HS-27A (cell line): Measurements from ENCODE around the gene RFPL1.
"Not testable (repeated sequence)": the region's sequence is repeated elsewhere in the genome, so short reads cannot be mapped to it uniquely, and the experiment has no call there.

Experiments
- DNase-seq: peaks from one replicate; pipeline ENCODE4 v3.0.0-alpha.2; 2012; ENCODE audit warnings: low read depth, missing footprints

The RFPL1 gene

DNA sequence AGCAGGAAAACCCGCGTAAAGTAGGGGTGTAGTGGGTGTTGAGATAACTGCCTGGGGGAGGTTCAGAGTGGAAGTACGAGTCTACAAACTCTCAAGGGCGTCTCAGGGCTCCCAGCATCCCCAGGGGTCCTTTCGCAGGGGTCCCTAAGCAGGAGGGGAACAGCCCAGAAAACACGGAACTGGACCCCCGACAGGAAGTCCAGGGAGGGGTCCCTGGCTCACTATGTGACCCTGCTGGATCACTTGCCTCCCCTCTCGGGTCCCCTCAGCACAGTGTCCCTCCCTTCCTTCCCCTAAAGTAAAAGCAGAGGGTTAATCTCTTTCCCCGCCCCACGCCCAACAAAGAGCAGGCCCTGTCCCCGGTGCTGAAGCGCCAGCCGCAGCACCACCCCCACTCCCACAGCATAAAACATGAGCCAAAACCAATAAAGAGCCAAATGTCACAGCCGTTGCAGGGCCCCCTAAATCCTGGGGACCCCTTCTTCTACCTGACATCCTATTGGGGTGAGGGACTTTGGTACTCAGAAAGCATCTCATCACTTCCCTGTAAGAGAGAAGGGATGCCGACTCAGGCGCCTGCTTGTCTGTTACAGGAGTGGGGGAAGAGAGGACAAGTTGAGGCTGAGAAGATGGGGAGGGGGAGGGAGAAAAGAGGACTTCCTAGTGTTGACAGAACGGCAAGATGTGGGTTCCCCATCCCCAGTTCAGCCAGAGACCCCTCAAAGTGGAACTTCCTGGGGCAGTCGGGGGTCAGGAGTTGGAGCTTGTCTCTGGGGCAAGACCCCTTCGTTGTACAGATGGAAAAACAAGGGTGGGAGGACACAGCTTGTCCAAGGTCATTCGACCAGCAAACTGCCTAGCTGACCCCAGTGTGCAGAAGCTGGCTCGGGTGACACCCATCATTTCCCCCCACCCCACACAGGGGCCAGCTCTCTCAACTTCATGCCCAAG lies 40.2 kb downstream of the RFPL1 start:
- no peak for DNase-seq

DNA sequence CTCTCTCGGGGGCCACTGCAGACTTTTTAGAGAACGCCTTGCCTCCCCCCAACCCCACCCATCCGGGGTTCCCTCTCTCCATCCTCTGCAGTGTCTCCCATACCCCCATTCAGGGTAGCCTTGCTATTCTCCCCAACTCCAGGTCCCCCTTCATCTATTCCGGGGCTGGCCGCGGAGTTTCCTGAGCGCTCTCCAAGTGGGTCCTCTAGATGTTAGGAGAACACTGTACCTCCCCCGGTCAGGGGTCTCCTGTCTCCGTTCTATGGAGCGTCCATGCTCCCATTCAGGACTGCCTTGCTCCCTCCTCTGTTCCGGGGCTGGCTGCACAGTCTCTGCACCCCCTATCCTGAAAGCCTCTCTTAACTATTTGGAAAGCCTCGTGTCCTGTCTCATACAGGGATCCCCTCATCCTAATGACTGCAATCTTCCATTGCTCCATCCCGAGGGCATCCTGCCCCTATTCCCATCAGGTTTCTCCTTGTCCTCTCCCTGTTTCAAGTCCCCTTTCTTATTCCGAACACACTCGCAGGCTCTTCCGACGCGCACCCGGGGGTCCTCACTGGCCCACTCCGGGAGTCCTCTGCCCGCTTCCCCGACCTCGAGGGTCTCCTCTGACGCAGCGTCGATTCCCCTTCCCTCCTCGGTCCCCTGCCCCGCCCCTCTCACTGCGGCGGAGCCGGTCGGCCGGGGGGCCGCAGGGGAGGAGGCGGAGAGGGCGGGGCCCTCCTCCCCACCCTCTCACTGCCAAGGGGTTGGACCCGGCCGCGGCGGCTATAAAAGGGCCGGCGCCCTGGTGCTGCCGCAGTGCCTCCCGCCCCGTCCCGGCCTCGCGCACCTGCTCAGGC lies 41.3 kb downstream of the RFPL1 start, which contains the start of gene NEFH:
Gene NEFH, plus strand, starts transcription at position 802 of the 845 bp plus-strand sequence. CDS start 45 bp downstream, outside the sequence.
- no peak for DNase-seq

- DNase-seq, result no peak
Measured at GRCh38 chr22:29480262-29480511, 41.8 kb downstream of the RFPL1 start.

- peak; percentile 81 for DNase-seq
Measured at GRCh38 chr22:29480512-29481264, 42.3 kb downstream of the RFPL1 start.

DNA sequence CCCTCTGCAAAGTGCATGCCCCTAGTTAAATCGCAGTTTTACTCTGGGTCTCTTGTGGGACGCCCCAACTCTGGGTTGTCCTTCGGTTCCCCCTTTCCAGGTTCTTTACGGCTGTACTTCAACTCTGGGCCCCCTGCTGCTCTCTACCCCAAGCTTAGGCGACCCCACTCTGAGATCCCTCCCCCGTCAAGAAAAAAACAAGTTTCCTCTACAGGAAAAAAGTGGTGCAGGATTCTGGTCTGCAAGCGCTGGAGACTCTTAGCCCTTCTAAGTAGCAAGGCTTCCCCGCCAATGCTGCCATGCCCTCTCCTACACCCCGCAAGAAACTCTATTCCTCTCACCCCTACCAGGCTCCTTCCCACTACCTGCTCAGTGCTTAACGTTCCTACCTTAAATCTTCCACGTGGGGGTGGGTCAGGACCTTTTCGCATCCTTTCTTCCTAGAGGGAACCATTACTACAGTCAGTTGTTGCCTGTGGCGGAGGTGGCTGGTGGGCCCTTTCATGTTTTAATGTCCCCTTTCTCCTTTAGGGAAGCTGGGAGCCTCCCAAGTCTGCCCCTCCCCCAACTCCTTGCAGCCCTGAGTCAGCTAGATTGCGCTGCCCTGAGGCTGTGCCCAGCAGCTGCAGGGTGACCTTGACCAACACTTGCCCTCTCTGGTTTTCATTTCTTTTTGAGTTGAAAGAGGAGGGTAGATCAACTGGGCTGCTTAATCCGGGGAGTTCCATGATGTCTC lies 43.0 kb downstream of the RFPL1 start:
- peak; percentile 20 for DNase-seq

- no peak for DNase-seq
Measured at GRCh38 chr22:29482253-29482652, 43.9 kb downstream of the RFPL1 start.

GRCh38 chr22:29482726-29483125 lies 44.3 kb downstream of the RFPL1 start:
- no peak for DNase-seq

DNA sequence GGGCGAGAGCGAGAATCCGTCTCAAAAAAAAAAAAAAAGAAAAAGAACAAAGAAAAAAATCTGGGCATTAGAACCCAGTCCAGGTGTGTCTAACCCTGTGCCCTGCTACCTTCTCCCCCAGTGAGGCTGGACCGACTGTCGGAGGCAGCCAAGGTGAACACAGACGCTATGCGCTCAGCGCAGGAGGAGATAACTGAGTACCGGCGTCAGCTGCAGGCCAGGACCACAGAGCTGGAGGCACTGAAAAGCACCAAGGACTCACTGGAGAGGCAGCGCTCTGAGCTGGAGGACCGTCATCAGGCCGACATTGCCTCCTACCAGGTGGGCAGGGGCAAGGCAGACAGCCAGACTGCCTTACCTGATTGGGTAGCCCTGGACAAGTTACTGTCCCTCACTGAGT lies 44.9 kb downstream of the RFPL1 start:
- no peak for DNase-seq

GRCh38 chr22:29484642-29485041 lies 46.3 kb downstream of the RFPL1 start:
- DNase-seq, result no peak

- DNase-seq, result no peak
Measured at GRCh38 chr22:29485448-29485847, 47.1 kb downstream of the RFPL1 start.

DNA sequence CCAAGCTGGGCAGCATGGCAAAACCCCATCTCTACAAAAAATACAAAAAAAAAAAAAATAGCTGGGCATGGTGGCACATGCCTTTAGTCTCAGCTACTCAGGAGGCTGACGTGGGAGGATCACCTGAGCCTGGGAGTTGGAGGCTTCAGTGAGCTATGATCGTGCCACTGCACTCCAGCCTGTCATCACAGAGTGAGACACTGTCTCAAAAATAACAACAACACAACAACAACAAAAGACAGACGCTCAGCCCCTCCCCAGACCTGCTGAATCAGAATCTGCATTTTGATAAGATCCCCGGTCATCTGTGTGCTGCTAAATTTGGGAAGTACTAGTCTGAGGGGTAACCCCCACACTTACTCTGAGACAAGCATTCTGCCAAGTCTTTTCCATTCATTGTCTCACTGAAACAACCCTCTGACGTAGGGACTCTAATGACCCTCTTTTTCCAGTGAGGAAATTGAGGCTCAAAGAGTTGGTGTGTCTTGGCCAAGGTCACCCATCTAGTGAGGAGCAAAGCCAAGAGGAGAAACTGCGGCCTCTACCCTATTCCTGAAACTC lies 49.1 kb downstream of the RFPL1 start:
- no peak for DNase-seq

GRCh38 chr22:29489127-29489780 lies 50.9 kb downstream of the RFPL1 start:
- not testable (repeated sequence) for DNase-seq

- DNase-seq, result no peak
Measured at GRCh38 chr22:29491012-29491411, 52.6 kb downstream of the RFPL1 start.
